ENCODE data around the gene ABTB2. TPM values are rescaled to one million over a fixed set of nuclear protein-coding genes. Genes with fewer than 3 reads are reported as not detected.

Gene ABTB2
- total RNA-seq, 1 experiment from 2014 or later: 46.3 TPM

DNA sequence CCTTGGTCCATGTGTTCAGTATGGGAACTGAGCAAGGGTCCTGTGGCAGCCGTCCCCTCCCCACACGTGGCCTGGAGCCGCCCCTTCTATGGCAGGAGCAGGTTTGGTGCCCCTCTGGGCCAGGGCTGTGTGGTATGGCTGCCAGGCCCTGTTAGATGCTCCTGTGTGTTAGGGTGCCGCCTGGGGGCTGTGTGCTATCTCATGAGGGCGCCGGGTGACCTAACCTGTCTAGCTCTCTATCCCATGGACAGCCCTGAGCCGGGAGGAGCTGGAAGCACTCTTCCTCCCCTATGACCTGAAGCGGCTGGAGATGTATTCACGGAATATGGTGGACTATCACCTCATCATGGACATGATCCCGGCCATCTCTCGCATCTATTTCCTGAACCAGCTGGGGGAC is 217.7 kb downstream of the ABTB2 start:
- TF ChIP-seq, protein P1, sequence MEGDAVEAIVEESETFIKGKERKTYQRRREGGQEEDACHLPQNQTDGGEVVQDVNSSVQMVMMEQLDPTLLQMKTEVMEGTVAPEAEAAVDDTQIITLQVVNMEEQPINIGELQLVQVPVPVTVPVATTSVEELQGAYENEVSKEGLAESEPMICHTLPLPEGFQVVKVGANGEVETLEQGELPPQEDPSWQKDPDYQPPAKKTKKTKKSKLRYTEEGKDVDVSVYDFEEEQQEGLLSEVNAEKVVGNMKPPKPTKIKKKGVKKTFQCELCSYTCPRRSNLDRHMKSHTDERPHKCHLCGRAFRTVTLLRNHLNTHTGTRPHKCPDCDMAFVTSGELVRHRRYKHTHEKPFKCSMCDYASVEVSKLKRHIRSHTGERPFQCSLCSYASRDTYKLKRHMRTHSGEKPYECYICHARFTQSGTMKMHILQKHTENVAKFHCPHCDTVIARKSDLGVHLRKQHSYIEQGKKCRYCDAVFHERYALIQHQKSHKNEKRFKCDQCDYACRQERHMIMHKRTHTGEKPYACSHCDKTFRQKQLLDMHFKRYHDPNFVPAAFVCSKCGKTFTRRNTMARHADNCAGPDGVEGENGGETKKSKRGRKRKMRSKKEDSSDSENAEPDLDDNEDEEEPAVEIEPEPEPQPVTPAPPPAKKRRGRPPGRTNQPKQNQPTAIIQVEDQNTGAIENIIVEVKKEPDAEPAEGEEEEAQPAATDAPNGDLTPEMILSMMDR (conservative IDR thresholded peaks at IDR 0.05; ENCODE audit: low read depth, low read length): no peak
- TF ChIP-seq EZH2 (IDR thresholded peaks at IDR 0.05; ENCODE audit: borderline replicate concordance, low read depth, low read length, poor library complexity, severe bottlenecking): no peak
- DNase-seq (ENCODE audit: low spot score): no peak
- no TSS peak for BruUV-seq (replicated peaks)
- Histone ChIP-seq H3K36me3 (ENCODE audit: insufficient read depth, low read length, poor library complexity, severe bottlenecking) (peaks cover 97% of the 10 kb centered on the region), H3K4me1 (ENCODE audit: insufficient read depth, low read length, poor library complexity, severe bottlenecking) (no peaks in the 10 kb centered on the region), H3K9me3 (ENCODE audit: low read depth, low read length, poor library complexity, severe bottlenecking) (no peaks in the 10 kb centered on the region), H3K27me3 (replicated peaks; ENCODE audit: insufficient read depth, low read depth, low read length, poor library complexity) (no peaks in the 10 kb centered on the region), H3K27ac (ENCODE audit: low read depth, low read length, poor library complexity, severe bottlenecking) (no peak overlapping the region), H3K4me3 (ENCODE audit: low read depth, low read length, poor library complexity, severe bottlenecking) (no peak overlapping the region)
- intact Hi-C loops (cut with micrococcal nuclease; ENCODE audit: unreplicated experiment): loop anchor here (10.0 kb wide), 1 partner anchor 305 kb away; no protein-coding TSS in a partner anchor
- CTCF ChIA-PET: interaction anchor here (1.4 kb wide), 1 partner anchor 34 kb away, joined by 6 read pairs; no protein-coding TSS in a partner anchor
- POLR2A ChIA-PET (ENCODE audit: low non-redundant PET): no interaction called here

DNA sequence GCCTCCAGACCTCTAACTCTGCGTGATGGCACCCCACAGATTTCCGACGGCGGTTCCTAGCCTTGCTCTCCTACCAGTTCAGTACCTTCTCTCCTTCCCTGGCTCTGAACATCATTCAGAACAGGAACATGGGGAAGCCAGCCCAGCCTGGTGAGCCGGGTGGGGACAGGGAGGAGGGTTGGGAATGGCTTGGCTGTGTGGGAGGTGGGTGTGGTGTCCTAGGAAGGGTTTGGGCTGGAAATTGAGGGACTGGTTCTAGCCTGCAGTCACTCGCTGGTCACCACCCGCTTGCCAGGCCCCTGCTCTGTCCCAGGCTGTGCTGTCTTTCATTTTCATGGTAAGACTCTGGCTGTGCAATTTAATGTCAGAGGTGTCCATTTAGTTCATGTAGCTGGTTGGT is 218.5 kb downstream of the ABTB2 start:
- CTCF ChIA-PET: no interaction called here
- no peak overlapping the region for H3K4me3 ChIP-seq (ENCODE audit: low read depth, low read length, poor library complexity, severe bottlenecking)
- H3K4me1 ChIP-seq (ENCODE audit: insufficient read depth, low read length, poor library complexity, severe bottlenecking): no peaks in the 10 kb centered on the region
- POLR2A ChIA-PET (ENCODE audit: low non-redundant PET): no interaction called here
- TF ChIP-seq, protein P1 (conservative IDR thresholded peaks at IDR 0.05; ENCODE audit: low read depth, low read length): no peak
- no peak for TF ChIP-seq EZH2 (IDR thresholded peaks at IDR 0.05; ENCODE audit: borderline replicate concordance, low read depth, low read length, poor library complexity, severe bottlenecking)
- peaks cover 97% of the 10 kb centered on the region for H3K36me3 ChIP-seq (ENCODE audit: insufficient read depth, low read length, poor library complexity, severe bottlenecking)
- intact Hi-C loops (cut with micrococcal nuclease; ENCODE audit: unreplicated experiment): no loop called here
- BruUV-seq (replicated peaks): no TSS peak
- H3K27ac ChIP-seq (ENCODE audit: low read depth, low read length, poor library complexity, severe bottlenecking): no peak overlapping the region
- DNase-seq (ENCODE audit: low spot score): no peak
- H3K27me3 ChIP-seq (replicated peaks; ENCODE audit: insufficient read depth, low read depth, low read length, poor library complexity): no peaks in the 10 kb centered on the region
- H3K9me3 ChIP-seq (ENCODE audit: low read depth, low read length, poor library complexity, severe bottlenecking): no peaks in the 10 kb centered on the region

DNA sequence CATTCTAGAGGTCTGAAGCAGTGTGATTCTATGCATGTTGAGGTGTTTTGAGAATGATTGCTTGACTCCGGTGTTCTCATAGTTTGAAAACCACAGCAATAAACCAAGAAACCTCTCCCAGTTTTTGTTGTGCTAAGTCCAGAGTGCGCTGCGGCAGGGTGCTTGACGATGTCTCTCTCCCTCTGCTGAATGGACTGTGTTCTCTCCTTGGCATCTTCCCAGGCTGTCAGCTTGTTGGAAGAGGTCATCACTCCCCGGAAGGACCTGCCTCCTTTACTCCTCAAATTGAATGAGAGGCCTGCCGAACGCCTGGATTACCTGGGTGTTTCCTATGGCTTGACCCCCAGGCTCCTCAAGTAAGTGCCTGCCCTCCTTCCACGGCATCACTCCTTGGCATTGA is 221.4 kb downstream of the ABTB2 start:
- no TSS peak for BruUV-seq (replicated peaks)
- H3K4me3 ChIP-seq (ENCODE audit: low read depth, low read length, poor library complexity, severe bottlenecking): no peak overlapping the region
- TF ChIP-seq EZH2 (IDR thresholded peaks at IDR 0.05; ENCODE audit: borderline replicate concordance, low read depth, low read length, poor library complexity, severe bottlenecking): no peak
- TF ChIP-seq, protein P1 (conservative IDR thresholded peaks at IDR 0.05; ENCODE audit: low read depth, low read length): no peak
- no peak for DNase-seq (ENCODE audit: low spot score)
- intact Hi-C loops (cut with micrococcal nuclease; ENCODE audit: unreplicated experiment): no loop called here
- H3K27ac ChIP-seq (ENCODE audit: low read depth, low read length, poor library complexity, severe bottlenecking): no peak overlapping the region
- POLR2A ChIA-PET (ENCODE audit: low non-redundant PET): no interaction called here
- H3K4me1 ChIP-seq (ENCODE audit: insufficient read depth, low read length, poor library complexity, severe bottlenecking): no peaks in the 10 kb centered on the region
- CTCF ChIA-PET: no interaction called here
- no peaks in the 10 kb centered on the region for H3K9me3 ChIP-seq (ENCODE audit: low read depth, low read length, poor library complexity, severe bottlenecking)
- no peaks in the 10 kb centered on the region for H3K27me3 ChIP-seq (replicated peaks; ENCODE audit: insufficient read depth, low read depth, low read length, poor library complexity)
- H3K36me3 ChIP-seq (ENCODE audit: insufficient read depth, low read length, poor library complexity, severe bottlenecking): peaks cover 96% of the 10 kb centered on the region

All from A673 (cell line).